ENCODE measurements around the gene PPM1H.

PPM1H gene

GRCh38 chr12:62846491-62846890, 88.5 kb downstream of the PPM1H start:
- no peaks in the 10 kb centered on the region for H3K9me3 ChIP-seq (ENCODE audit: control insufficient read depth, low read depth, low read length)
- H3K4me3 ChIP-seq (ENCODE audit: low read length) = no peak overlapping the region
- no peak overlapping the region for H3K27ac ChIP-seq (ENCODE audit: low read length)
- H3K4me1 ChIP-seq (ENCODE audit: control insufficient read depth, low read depth, low read length) = peaks cover 31% of the 10 kb centered on the region
- H3K9ac ChIP-seq (ENCODE audit: low read length) = no peak overlapping the region
- H3K27me3 ChIP-seq (ENCODE audit: control insufficient read depth, insufficient read depth, low read length) = no peaks in the 10 kb centered on the region
- H3K36me3 ChIP-seq (ENCODE audit: control insufficient read depth, low read depth, low read length) = no peaks in the 10 kb centered on the region

- no peaks in the 10 kb centered on the region for H3K36me3 ChIP-seq (ENCODE audit: control insufficient read depth, low read depth, low read length)
- H3K9me3 ChIP-seq (ENCODE audit: control insufficient read depth, low read depth, low read length) = no peaks in the 10 kb centered on the region
- H3K4me1 ChIP-seq (ENCODE audit: control insufficient read depth, low read depth, low read length) = peaks cover 35% of the 10 kb centered on the region
- H3K4me3 ChIP-seq (ENCODE audit: low read length) = no peak overlapping the region
- H3K27ac ChIP-seq (ENCODE audit: low read length) = no peak overlapping the region
- H3K9ac ChIP-seq (ENCODE audit: low read length) = no peak overlapping the region
- no peaks in the 10 kb centered on the region for H3K27me3 ChIP-seq (ENCODE audit: control insufficient read depth, insufficient read depth, low read length)
These were observed 90.0 kb downstream of the PPM1H start for GRCh38 chr12:62844915-62845314.

- Histone ChIP-seq H3K4me3 (ENCODE audit: low read length) (peak overlapping the region; percentile 5), H3K27ac (ENCODE audit: low read length) (no peak overlapping the region), H3K9ac (ENCODE audit: low read length) (no peak overlapping the region)
These were observed 91.2 kb downstream of the PPM1H start for GRCh38 chr12:62843716-62844115.

GRCh38 chr12:62841846-62842245, 93.1 kb downstream of the PPM1H start:
- H3K4me1 ChIP-seq (ENCODE audit: control insufficient read depth, low read depth, low read length) = peaks cover 30% of the 10 kb centered on the region
- no peaks in the 10 kb centered on the region for H3K9me3 ChIP-seq (ENCODE audit: control insufficient read depth, low read depth, low read length)
- H3K27ac ChIP-seq (ENCODE audit: low read length) = no peak overlapping the region
- H3K9ac ChIP-seq (ENCODE audit: low read length) = no peak overlapping the region
- no peaks in the 10 kb centered on the region for H3K27me3 ChIP-seq (ENCODE audit: control insufficient read depth, insufficient read depth, low read length)
- H3K4me3 ChIP-seq (ENCODE audit: low read length) = no peak overlapping the region
- H3K36me3 ChIP-seq (ENCODE audit: control insufficient read depth, low read depth, low read length) = no peaks in the 10 kb centered on the region

More at GRCh38 chr12:62843716-62844115, 91.2 kb downstream of the PPM1H start:
- Histone ChIP-seq H3K4me1 (ENCODE audit: control insufficient read depth, low read depth, low read length) (peaks cover 35% of the 10 kb centered on the region), H3K36me3 (ENCODE audit: control insufficient read depth, low read depth, low read length) (no peaks in the 10 kb centered on the region), H3K9me3 (ENCODE audit: control insufficient read depth, low read depth, low read length) (no peaks in the 10 kb centered on the region), H3K27me3 (ENCODE audit: control insufficient read depth, insufficient read depth, low read length) (no peaks in the 10 kb centered on the region)

GRCh38 chr12:62840806-62841205, 94.1 kb downstream of the PPM1H start:
- Histone ChIP-seq H3K27ac (ENCODE audit: low read length) (no peak overlapping the region), H3K36me3 (ENCODE audit: control insufficient read depth, low read depth, low read length) (no peaks in the 10 kb centered on the region), H3K4me1 (ENCODE audit: control insufficient read depth, low read depth, low read length) (peaks cover 26% of the 10 kb centered on the region), H3K27me3 (ENCODE audit: control insufficient read depth, insufficient read depth, low read length) (no peaks in the 10 kb centered on the region), H3K9me3 (ENCODE audit: control insufficient read depth, low read depth, low read length) (no peaks in the 10 kb centered on the region), H3K9ac (ENCODE audit: low read length) (no peak overlapping the region), H3K4me3 (ENCODE audit: low read length) (no peak overlapping the region)

GRCh38 chr12:62839869-62840660, 94.9 kb downstream of the PPM1H start:
- H3K4me3 ChIP-seq (ENCODE audit: low read length) = no peak overlapping the region
- no peak overlapping the region for H3K9ac ChIP-seq (ENCODE audit: low read length)
- peaks cover 23% of the 10 kb centered on the region for H3K4me1 ChIP-seq (ENCODE audit: control insufficient read depth, low read depth, low read length)
- H3K27me3 ChIP-seq (ENCODE audit: control insufficient read depth, insufficient read depth, low read length) = no peaks in the 10 kb centered on the region
- no peak overlapping the region for H3K27ac ChIP-seq (ENCODE audit: low read length)
- no peaks in the 10 kb centered on the region for H3K36me3 ChIP-seq (ENCODE audit: control insufficient read depth, low read depth, low read length)
- H3K9me3 ChIP-seq (ENCODE audit: control insufficient read depth, low read depth, low read length) = no peaks in the 10 kb centered on the region

- H3K4me1 ChIP-seq (ENCODE audit: control insufficient read depth, low read depth, low read length) = peaks cover 6% of the 10 kb centered on the region
- H3K27ac ChIP-seq (ENCODE audit: low read length) = no peak overlapping the region
- H3K9ac ChIP-seq (ENCODE audit: low read length) = no peak overlapping the region
- H3K27me3 ChIP-seq (ENCODE audit: control insufficient read depth, insufficient read depth, low read length) = no peaks in the 10 kb centered on the region
- H3K9me3 ChIP-seq (ENCODE audit: control insufficient read depth, low read depth, low read length) = no peaks in the 10 kb centered on the region
- no peak overlapping the region for H3K4me3 ChIP-seq (ENCODE audit: low read length)
- H3K36me3 ChIP-seq (ENCODE audit: control insufficient read depth, low read depth, low read length) = no peaks in the 10 kb centered on the region
These were observed 99.9 kb downstream of the PPM1H start for GRCh38 chr12:62834971-62835547.

- Histone ChIP-seq H3K4me1 (ENCODE audit: control insufficient read depth, low read depth, low read length) (peaks cover 6% of the 10 kb centered on the region), H3K4me3 (ENCODE audit: low read length) (no peak overlapping the region), H3K27ac (ENCODE audit: low read length) (no peak overlapping the region), H3K9me3 (ENCODE audit: control insufficient read depth, low read depth, low read length) (no peaks in the 10 kb centered on the region), H3K36me3 (ENCODE audit: control insufficient read depth, low read depth, low read length) (no peaks in the 10 kb centered on the region), H3K27me3 (ENCODE audit: control insufficient read depth, insufficient read depth, low read length) (no peaks in the 10 kb centered on the region), H3K9ac (ENCODE audit: low read length) (no peak overlapping the region)
These were observed 100.5 kb downstream of the PPM1H start for GRCh38 chr12:62834406-62834805.

- Histone ChIP-seq H3K4me1 (ENCODE audit: control insufficient read depth, low read depth, low read length) (peaks cover 6% of the 10 kb centered on the region), H3K36me3 (ENCODE audit: control insufficient read depth, low read depth, low read length) (no peaks in the 10 kb centered on the region), H3K9me3 (ENCODE audit: control insufficient read depth, low read depth, low read length) (no peaks in the 10 kb centered on the region), H3K4me3 (ENCODE audit: low read length) (no peak overlapping the region), H3K27ac (ENCODE audit: low read length) (no peak overlapping the region), H3K27me3 (ENCODE audit: control insufficient read depth, insufficient read depth, low read length) (no peaks in the 10 kb centered on the region), H3K9ac (ENCODE audit: low read length) (no peak overlapping the region)
These were observed 101.3 kb downstream of the PPM1H start for GRCh38 chr12:62833634-62834033.

- no peaks in the 10 kb centered on the region for H3K9me3 ChIP-seq (ENCODE audit: control insufficient read depth, low read depth, low read length)
These were observed 102.4 kb downstream of the PPM1H start for GRCh38 chr12:62832558-62832957.

GRCh38 chr12:62832027-62832426, 102.9 kb downstream of the PPM1H start:
- no peaks in the 10 kb centered on the region for H3K9me3 ChIP-seq (ENCODE audit: control insufficient read depth, low read depth, low read length)
- no peak overlapping the region for H3K4me3 ChIP-seq (ENCODE audit: low read length)
- peaks cover 6% of the 10 kb centered on the region for H3K4me1 ChIP-seq (ENCODE audit: control insufficient read depth, low read depth, low read length)
- H3K27ac ChIP-seq (ENCODE audit: low read length) = no peak overlapping the region
- H3K9ac ChIP-seq (ENCODE audit: low read length) = no peak overlapping the region
- H3K36me3 ChIP-seq (ENCODE audit: control insufficient read depth, low read depth, low read length) = peaks cover 4% of the 10 kb centered on the region
- H3K27me3 ChIP-seq (ENCODE audit: control insufficient read depth, insufficient read depth, low read length) = no peaks in the 10 kb centered on the region

More at GRCh38 chr12:62832558-62832957, 102.4 kb downstream of the PPM1H start:
- H3K9ac ChIP-seq (ENCODE audit: low read length) = no peak overlapping the region
- no peaks in the 10 kb centered on the region for H3K27me3 ChIP-seq (ENCODE audit: control insufficient read depth, insufficient read depth, low read length)
- H3K27ac ChIP-seq (ENCODE audit: low read length) = no peak overlapping the region
- peaks cover 6% of the 10 kb centered on the region for H3K4me1 ChIP-seq (ENCODE audit: control insufficient read depth, low read depth, low read length)
- peaks cover 4% of the 10 kb centered on the region for H3K36me3 ChIP-seq (ENCODE audit: control insufficient read depth, low read depth, low read length)
- H3K4me3 ChIP-seq (ENCODE audit: low read length) = no peak overlapping the region

GRCh38 chr12:62827855-62828254, 107.1 kb downstream of the PPM1H start:
- Histone ChIP-seq H3K9ac (ENCODE audit: low read length) (no peak overlapping the region), H3K4me3 (ENCODE audit: low read length) (no peak overlapping the region), H3K36me3 (ENCODE audit: control insufficient read depth, low read depth, low read length) (peaks cover 4% of the 10 kb centered on the region), H3K4me1 (ENCODE audit: control insufficient read depth, low read depth, low read length) (no peaks in the 10 kb centered on the region), H3K27me3 (ENCODE audit: control insufficient read depth, insufficient read depth, low read length) (no peaks in the 10 kb centered on the region), H3K9me3 (ENCODE audit: control insufficient read depth, low read depth, low read length) (no peaks in the 10 kb centered on the region), H3K27ac (ENCODE audit: low read length) (no peak overlapping the region)
